SK-N-SH treated with all-trans-retinoic acid at 6 μM for 48 hours (cell line): ENCODE measurements around the gene FAM53A.

Source experiments
- ATAC-seq: fragments of 200-7000 bp; cut with Tn5 transposase; 3 replicates; pipeline ENCODE4 v1.9.1; 2020; ENCODE audit warnings: mild to moderate bottlenecking, moderate library complexity
- ARNTL ChIP-seq: fragments of 450-650 bp; formaldehyde crosslinking; IDR thresholded peaks from 2 replicates; pipeline ENCODE4 v1.5.0; 2020; ENCODE audit warnings: low read depth, mild to moderate bottlenecking, moderate library complexity, borderline replicate concordance
- BACH2 ChIP-seq: fragments of 250-450 bp; sonication (Bioruptor Pico); IDR thresholded peaks from 2 replicates; pipeline ENCODE4 v1.9.0; 2021; ENCODE audit warnings: mild to moderate bottlenecking, borderline replicate concordance
- CSDC2 ChIP-seq: fragments of 250-450 bp; sonication (Bioruptor Pico); IDR thresholded peaks from 2 replicates; pipeline ENCODE4 v1.5.0; 2020; ENCODE audit warnings: mild to moderate bottlenecking, moderate library complexity
- ESRRG ChIP-seq: fragments of 250-450 bp; sonication (Bioruptor Pico); IDR thresholded peaks from 2 replicates; pipeline ENCODE4 v1.6.1; 2021; ENCODE audit warnings: mild to moderate bottlenecking
- GLIS3 ChIP-seq: fragments of 250-450 bp; sonication (Bioruptor Pico); IDR thresholded peaks from 2 replicates; pipeline ENCODE4 v1.5.0; 2020; ENCODE audit warnings: mild to moderate bottlenecking, moderate library complexity
- ISL1 ChIP-seq: fragments of 250-450 bp; sonication (Bioruptor Pico); IDR thresholded peaks from 2 replicates; pipeline ENCODE4 v2.1.2; 2022; ENCODE audit warnings: mild to moderate bottlenecking, moderate library complexity
- OSR1 ChIP-seq: fragments of 250-450 bp; sonication (Bioruptor Pico); IDR thresholded peaks from 2 replicates; pipeline ENCODE4 v1.8.0; 2022; ENCODE audit warnings: moderate library complexity, mild to moderate bottlenecking, inconsistent platforms
- PPARA ChIP-seq: fragments of 250-450 bp; sonication (Bioruptor Pico); IDR thresholded peaks from 2 replicates; pipeline ENCODE4 v1.5.0; 2020; ENCODE audit warnings: mild to moderate bottlenecking, borderline replicate concordance
- SNAI2 ChIP-seq: fragments of 250-450 bp; sonication (Bioruptor Pico); IDR thresholded peaks from 2 replicates; pipeline ENCODE4 v1.5.0; 2020; ENCODE audit warnings: mild to moderate bottlenecking, moderate library complexity
- TCF4 ChIP-seq: fragments of 250-450 bp; sonication (Bioruptor Pico); IDR thresholded peaks from 2 replicates; pipeline ENCODE4 v1.8.0; 2021; ENCODE audit warnings: mild to moderate bottlenecking, moderate library complexity, borderline replicate concordance
- TOX ChIP-seq: fragments of 250-450 bp; sonication (Bioruptor Pico); IDR thresholded peaks from 2 replicates; pipeline ENCODE4 v1.8.0; 2021; ENCODE audit warnings: mild to moderate bottlenecking, moderate library complexity, borderline replicate concordance
- ZC3H10 ChIP-seq: fragments of 250-450 bp; sonication (Bioruptor Pico); IDR thresholded peaks from 2 replicates; pipeline ENCODE4 v1.5.1; 2021; ENCODE audit warnings: mild to moderate bottlenecking, moderate library complexity
- ZFP3 ChIP-seq: fragments of 250-450 bp; sonication (Bioruptor Pico); IDR thresholded peaks from 2 replicates; pipeline ENCODE4 v1.5.0; 2020; ENCODE audit warnings: mild to moderate bottlenecking, moderate library complexity
- ZNF565 ChIP-seq: fragments of 450-650 bp; formaldehyde crosslinking; conservative IDR thresholded peaks from 2 replicates; pipeline ENCODE4 v1.5.0; 2020; ENCODE audit warnings: low read depth, mild to moderate bottlenecking, moderate library complexity
- ZNF70 ChIP-seq: fragments of 450-650 bp; formaldehyde crosslinking; IDR thresholded peaks from 2 replicates; pipeline ENCODE4 v1.5.0; 2020; ENCODE audit warnings: mild to moderate bottlenecking, moderate library complexity
- ZNF8 ChIP-seq: fragments of 450-650 bp; formaldehyde crosslinking; IDR thresholded peaks from 2 replicates; pipeline ENCODE4 v1.5.0; 2020; ENCODE audit warnings: mild to moderate bottlenecking, moderate library complexity
- TF ChIP-seq, protein P1 (sequence below): fragments of 250-450 bp; sonication (Bioruptor Pico); IDR thresholded peaks from 2 replicates; pipeline ENCODE4 v1.5.0; 2020; ENCODE audit warnings: mild to moderate bottlenecking, moderate library complexity
- TF ChIP-seq, protein P2 (sequence below): fragments of 250-450 bp; sonication (Bioruptor Pico); IDR thresholded peaks from 2 replicates; pipeline ENCODE4 v1.8.0; 2021; ENCODE audit warnings: low read depth, mild to moderate bottlenecking, moderate library complexity, borderline replicate concordance
- TF ChIP-seq, protein P3 (sequence below): fragments of 250-450 bp; sonication (Bioruptor Pico); IDR thresholded peaks from 2 replicates; pipeline ENCODE4 v1.8.0; 2020; ENCODE audit warnings: mild to moderate bottlenecking, moderate library complexity, borderline replicate concordance
- TF ChIP-seq, protein P4 (sequence below): fragments of 250-450 bp; sonication (Bioruptor Pico); IDR thresholded peaks from 2 replicates; pipeline ENCODE4 v1.5.1; 2021; ENCODE audit warnings: mild to moderate bottlenecking, moderate library complexity
- TF ChIP-seq, protein P5 (sequence below): fragments of 250-450 bp; sonication (Bioruptor Pico); IDR thresholded peaks from 2 replicates; pipeline ENCODE4 v1.5.1; 2020; ENCODE audit warnings: low read depth, mild to moderate bottlenecking, moderate library complexity

FAM53A gene

DNA sequence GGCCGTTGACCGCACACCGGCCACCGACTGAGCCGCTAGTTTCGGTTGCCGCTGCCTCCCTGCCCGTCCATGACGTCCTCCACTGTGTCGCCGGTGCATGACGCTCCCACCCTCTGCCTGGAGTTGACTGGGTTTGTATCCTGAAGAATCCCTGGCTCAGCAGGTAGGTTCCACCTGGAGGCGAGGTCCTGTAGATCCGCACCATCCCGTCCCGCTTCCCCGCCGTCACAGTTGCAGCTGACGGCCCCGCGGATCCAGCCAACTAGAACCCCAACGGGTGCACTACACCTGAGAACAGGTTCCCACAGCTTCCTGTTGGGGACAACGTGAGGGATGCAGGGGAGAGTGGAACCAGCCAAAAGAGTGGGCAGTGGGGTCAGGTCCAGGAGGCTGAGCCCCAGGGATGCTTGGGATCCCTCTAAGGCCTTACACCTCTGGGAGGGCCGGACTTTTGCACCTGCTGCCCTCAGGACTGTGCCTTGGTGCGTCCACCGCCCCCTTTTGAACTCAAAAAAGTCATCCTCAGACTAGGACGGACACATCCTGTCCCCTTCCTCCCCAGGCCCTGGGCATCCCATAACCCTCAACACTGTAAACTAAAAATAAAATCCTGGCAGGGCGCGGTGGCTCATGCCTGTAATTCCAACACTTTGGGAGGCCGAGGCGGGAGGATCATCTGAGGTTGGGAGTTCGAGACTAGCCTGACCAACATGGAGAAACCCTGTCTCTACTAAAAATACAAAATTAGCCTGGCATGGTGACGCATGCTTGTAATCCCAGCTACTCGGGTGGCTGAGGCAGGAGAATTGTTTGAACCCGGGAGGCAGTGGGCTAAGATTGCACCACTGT lies 29.1 kb upstream of the FAM53A start:
- no peak for TF ChIP-seq ARNTL (CRISPR knock-in tag)
- TF ChIP-seq TCF4 = no peak
- no peak for TF ChIP-seq SNAI2 (CRISPR knock-in tag)
- TF ChIP-seq, protein P1, sequence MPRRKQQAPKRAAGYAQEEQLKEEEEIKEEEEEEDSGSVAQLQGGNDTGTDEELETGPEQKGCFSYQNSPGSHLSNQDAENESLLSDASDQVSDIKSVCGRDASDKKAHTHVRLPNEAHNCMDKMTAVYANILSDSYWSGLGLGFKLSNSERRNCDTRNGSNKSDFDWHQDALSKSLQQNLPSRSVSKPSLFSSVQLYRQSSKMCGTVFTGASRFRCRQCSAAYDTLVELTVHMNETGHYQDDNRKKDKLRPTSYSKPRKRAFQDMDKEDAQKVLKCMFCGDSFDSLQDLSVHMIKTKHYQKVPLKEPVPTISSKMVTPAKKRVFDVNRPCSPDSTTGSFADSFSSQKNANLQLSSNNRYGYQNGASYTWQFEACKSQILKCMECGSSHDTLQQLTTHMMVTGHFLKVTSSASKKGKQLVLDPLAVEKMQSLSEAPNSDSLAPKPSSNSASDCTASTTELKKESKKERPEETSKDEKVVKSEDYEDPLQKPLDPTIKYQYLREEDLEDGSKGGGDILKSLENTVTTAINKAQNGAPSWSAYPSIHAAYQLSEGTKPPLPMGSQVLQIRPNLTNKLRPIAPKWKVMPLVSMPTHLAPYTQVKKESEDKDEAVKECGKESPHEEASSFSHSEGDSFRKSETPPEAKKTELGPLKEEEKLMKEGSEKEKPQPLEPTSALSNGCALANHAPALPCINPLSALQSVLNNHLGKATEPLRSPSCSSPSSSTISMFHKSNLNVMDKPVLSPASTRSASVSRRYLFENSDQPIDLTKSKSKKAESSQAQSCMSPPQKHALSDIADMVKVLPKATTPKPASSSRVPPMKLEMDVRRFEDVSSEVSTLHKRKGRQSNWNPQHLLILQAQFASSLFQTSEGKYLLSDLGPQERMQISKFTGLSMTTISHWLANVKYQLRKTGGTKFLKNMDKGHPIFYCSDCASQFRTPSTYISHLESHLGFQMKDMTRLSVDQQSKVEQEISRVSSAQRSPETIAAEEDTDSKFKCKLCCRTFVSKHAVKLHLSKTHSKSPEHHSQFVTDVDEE (CRISPR knock-in tag) = no peak
- TF ChIP-seq, protein P2, sequence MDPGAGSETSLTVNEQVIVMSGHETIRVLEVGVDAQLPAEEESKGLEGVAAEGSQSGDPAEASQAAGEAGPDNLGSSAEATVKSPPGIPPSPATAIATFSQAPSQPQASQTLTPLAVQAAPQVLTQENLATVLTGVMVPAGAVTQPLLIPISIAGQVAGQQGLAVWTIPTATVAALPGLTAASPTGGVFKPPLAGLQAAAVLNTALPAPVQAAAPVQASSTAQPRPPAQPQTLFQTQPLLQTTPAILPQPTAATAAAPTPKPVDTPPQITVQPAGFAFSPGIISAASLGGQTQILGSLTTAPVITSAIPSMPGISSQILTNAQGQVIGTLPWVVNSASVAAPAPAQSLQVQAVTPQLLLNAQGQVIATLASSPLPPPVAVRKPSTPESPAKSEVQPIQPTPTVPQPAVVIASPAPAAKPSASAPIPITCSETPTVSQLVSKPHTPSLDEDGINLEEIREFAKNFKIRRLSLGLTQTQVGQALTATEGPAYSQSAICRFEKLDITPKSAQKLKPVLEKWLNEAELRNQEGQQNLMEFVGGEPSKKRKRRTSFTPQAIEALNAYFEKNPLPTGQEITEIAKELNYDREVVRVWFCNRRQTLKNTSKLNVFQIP (CRISPR knock-in tag) = no peak
- TF ChIP-seq OSR1 = no peak
- no peak for TF ChIP-seq ZNF70
- TF ChIP-seq ZNF565 (CRISPR knock-in tag) = no peak
- TF ChIP-seq, protein P3, sequence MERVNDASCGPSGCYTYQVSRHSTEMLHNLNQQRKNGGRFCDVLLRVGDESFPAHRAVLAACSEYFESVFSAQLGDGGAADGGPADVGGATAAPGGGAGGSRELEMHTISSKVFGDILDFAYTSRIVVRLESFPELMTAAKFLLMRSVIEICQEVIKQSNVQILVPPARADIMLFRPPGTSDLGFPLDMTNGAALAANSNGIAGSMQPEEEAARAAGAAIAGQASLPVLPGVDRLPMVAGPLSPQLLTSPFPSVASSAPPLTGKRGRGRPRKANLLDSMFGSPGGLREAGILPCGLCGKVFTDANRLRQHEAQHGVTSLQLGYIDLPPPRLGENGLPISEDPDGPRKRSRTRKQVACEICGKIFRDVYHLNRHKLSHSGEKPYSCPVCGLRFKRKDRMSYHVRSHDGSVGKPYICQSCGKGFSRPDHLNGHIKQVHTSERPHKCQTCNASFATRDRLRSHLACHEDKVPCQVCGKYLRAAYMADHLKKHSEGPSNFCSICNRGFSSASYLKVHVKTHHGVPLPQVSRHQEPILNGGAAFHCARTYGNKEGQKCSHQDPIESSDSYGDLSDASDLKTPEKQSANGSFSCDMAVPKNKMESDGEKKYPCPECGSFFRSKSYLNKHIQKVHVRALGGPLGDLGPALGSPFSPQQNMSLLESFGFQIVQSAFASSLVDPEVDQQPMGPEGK (CRISPR knock-in tag) = no peak
- TF ChIP-seq, protein P4, sequence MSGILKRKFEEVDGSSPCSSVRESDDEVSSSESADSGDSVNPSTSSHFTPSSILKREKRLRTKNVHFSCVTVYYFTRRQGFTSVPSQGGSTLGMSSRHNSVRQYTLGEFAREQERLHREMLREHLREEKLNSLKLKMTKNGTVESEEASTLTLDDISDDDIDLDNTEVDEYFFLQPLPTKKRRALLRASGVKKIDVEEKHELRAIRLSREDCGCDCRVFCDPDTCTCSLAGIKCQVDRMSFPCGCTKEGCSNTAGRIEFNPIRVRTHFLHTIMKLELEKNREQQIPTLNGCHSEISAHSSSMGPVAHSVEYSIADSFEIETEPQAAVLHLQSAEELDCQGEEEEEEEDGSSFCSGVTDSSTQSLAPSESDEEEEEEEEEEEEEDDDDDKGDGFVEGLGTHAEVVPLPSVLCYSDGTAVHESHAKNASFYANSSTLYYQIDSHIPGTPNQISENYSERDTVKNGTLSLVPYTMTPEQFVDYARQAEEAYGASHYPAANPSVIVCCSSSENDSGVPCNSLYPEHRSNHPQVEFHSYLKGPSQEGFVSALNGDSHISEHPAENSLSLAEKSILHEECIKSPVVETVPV (CRISPR knock-in tag) = no peak
- TF ChIP-seq ZFP3 (CRISPR knock-in tag) = no peak
- no peak for TF ChIP-seq ZNF8
- TF ChIP-seq GLIS3 (CRISPR knock-in tag) = no peak
- no peak for TF ChIP-seq ISL1
- TF ChIP-seq BACH2 = no peak
- no peak for TF ChIP-seq TOX
- TF ChIP-seq, all 23 proteins: peak for 0
- peak; percentile 17 for ATAC-seq

DNA sequence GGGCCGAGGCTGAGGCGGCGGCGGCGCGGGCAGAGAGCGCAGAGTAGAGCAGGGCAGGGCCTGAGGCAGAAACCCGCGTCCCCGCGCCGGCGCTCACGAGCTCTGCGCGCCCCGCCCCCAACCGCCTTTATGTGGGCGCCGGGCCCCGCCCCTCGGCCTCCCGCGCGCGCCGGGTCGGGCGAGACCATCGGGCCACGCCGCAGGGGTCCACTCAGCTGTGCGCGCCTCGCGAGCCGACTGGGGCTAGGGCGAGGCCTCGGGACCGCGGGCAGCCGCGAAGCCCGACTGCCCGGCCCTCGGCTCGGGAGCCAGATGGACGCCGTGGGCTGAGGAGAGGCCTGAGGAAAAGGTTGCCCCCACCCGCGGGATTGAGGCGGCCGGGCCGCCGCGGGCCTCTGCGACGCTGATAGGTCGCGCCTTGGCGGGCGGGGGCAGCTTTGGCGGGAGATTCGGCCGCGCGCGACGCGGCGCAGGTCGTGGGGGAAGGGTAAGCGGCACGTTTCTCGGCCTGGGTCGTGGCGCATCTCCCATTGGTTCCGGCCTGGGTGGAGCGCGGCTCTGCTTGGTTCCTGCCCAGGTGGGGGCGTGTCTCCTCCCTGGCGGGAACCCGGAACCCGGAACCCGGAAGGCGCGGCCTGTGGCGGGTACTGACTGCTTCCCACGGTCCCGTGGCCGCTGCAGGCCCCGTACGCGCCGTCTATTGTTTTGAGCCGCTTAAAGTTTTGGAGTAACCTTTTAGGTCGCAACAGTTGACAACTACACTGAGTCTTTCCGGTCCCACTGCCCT lies 28.3 kb upstream of the FAM53A start, which contains the start of gene SLBP:
Gene SLBP (minus strand): TSS at position 104 of the 787 bp plus-strand sequence. CDS start 131 bp downstream, outside the sequence.
- ATAC-seq = peak; percentile 85
- no peak for TF ChIP-seq ZC3H10
- TF ChIP-seq TOX = no peak
- no peak for TF ChIP-seq BACH2
- TF ChIP-seq ZNF565 (CRISPR knock-in tag) = no peak
- TF ChIP-seq, protein P1 (CRISPR knock-in tag) = no peak
- TF ChIP-seq, protein P2 (CRISPR knock-in tag) = no peak
- TF ChIP-seq ISL1 = no peak
- TF ChIP-seq CSDC2 (CRISPR knock-in tag) = no peak
- TF ChIP-seq ZNF8 = no peak
- TF ChIP-seq, protein P5, sequence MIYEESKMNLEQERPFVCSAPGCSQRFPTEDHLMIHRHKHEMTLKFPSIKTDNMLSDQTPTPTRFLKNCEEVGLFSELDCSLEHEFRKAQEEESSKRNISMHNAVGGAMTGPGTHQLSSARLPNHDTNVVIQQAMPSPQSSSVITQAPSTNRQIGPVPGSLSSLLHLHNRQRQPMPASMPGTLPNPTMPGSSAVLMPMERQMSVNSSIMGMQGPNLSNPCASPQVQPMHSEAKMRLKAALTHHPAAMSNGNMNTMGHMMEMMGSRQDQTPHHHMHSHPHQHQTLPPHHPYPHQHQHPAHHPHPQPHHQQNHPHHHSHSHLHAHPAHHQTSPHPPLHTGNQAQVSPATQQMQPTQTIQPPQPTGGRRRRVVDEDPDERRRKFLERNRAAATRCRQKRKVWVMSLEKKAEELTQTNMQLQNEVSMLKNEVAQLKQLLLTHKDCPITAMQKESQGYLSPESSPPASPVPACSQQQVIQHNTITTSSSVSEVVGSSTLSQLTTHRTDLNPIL = no peak
- no peak for TF ChIP-seq TCF4
- no peak for TF ChIP-seq ESRRG (CRISPR knock-in tag)
- TF ChIP-seq, protein P4 (CRISPR knock-in tag) = no peak
- no peak for TF ChIP-seq SNAI2 (CRISPR knock-in tag)
- TF ChIP-seq PPARA (CRISPR knock-in tag) = no peak
